GM12874 (cell line): Measurements from ENCODE around the gene BRAT1.

Experiments
- TF ChIP-seq, protein P1 (sequence below): IDR thresholded peaks from 2 replicates; pipeline ENCODE4 v1.5.1; 2011; ENCODE audit warnings: low read depth, mild to moderate bottlenecking, control low read depth, low read length, moderate library complexity; ENCODE audit not compliant: insufficient read depth

The BRAT1 gene

DNA sequence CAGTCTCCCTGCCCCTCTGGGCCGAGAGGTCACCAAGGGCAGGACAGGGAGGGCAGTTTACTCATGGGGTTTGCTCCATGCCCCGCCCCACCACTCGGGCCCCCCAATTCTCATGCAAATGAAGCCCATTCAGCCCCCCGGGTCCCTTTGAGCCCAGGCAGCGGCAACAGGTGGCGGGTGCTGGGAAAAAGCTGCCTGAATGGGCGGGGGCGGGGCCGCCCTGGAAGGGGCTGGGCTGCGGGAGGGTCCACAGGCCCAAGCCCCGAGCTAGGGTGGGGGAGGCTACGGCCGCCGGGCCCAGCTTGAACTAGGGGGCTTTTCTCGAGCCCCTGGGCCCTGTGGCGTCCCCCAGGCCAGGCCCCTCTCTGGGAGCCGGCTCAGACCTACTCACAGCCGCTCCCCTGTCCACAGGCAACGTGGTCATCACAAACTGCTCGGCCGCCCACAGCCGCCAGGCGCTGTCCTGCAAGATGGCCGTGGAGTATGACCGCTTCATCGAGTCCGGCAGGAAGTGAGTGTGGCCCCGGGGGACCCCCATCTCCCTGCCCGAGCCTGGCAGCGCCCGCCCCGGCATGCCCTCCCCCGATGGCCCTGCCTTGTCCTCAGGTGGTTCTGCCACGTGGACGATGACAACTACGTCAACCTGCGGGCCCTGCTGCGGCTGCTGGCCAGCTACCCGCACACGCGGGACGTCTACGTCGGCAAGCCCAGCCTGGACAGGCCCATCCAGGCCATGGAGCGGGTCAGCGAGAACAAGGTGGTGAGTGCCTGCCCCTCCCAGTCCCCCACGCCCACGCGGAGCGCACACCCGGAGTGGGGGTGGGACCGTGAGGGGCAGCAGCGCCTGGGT is 30.3 kb downstream of the BRAT1 start:
- TF ChIP-seq, protein P1, sequence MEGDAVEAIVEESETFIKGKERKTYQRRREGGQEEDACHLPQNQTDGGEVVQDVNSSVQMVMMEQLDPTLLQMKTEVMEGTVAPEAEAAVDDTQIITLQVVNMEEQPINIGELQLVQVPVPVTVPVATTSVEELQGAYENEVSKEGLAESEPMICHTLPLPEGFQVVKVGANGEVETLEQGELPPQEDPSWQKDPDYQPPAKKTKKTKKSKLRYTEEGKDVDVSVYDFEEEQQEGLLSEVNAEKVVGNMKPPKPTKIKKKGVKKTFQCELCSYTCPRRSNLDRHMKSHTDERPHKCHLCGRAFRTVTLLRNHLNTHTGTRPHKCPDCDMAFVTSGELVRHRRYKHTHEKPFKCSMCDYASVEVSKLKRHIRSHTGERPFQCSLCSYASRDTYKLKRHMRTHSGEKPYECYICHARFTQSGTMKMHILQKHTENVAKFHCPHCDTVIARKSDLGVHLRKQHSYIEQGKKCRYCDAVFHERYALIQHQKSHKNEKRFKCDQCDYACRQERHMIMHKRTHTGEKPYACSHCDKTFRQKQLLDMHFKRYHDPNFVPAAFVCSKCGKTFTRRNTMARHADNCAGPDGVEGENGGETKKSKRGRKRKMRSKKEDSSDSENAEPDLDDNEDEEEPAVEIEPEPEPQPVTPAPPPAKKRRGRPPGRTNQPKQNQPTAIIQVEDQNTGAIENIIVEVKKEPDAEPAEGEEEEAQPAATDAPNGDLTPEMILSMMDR: no peak

DNA sequence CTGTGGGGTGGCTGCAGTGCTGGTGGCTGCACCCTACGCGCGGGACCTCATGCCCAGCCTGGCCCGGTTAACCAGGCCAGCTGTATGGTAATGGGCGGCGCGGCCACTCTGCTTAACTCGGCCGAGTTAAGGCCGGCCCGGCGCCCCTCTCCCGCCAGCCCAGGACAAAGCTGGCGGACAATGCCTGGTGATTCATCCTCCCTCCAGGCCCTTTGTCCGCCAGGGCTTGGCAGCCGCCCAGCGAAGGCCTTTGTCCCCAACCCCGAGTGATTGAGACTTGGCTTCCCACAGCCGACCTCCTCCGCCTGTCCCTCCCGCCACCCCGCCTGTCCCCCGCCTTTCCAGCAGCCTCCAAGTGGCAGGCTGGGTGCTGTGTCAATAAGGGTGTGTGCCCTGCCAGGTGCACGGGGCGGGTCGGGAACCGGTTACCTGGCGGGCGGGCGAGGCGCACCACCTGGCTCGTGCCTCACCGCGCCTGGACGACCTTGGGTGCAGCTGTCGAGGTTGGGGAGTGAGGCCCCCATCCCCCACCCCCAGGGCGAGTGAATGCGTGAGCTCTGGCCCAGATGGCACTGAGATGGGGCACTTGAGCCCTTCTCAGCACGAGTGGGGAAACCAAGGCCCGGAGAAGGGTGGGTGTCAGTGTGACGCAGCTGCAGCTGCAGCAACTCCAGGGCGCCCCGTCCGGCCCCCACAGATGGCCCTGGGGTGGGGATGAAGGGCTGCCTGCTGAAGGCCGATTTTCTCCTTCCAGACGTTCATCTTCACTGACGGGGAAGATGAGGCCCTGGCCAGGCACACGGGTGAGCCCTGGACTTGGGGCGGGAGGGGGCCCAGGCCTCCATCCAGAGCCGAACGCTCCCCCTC is 31.1 kb downstream of the BRAT1 start:
- TF ChIP-seq, protein P1: no peak

DNA sequence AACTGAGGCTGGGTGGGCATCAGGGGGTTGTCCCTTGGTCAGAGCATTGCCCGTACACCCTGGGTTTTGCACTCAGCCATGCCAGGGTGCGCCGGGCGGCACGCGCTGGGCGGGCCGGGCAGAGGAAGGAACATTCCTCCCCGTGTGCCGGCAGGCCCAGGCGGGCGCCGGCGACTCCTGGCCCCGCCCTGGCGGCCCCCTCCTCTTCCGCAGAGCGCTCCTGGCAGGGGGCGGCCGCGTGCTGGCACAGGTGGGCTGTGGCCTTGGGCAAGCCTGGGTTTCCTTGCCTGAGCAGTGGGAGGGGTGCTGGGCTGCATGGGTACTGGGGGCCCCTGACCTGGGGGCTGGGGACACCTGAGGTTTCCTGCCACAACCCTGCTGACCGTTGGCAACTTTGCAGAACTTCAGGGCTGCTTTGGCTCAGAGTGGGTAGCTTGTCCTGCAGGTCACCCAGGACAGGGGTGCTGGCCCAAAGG is 31.8 kb downstream of the BRAT1 start:
- TF ChIP-seq, protein P1: no peak

DNA sequence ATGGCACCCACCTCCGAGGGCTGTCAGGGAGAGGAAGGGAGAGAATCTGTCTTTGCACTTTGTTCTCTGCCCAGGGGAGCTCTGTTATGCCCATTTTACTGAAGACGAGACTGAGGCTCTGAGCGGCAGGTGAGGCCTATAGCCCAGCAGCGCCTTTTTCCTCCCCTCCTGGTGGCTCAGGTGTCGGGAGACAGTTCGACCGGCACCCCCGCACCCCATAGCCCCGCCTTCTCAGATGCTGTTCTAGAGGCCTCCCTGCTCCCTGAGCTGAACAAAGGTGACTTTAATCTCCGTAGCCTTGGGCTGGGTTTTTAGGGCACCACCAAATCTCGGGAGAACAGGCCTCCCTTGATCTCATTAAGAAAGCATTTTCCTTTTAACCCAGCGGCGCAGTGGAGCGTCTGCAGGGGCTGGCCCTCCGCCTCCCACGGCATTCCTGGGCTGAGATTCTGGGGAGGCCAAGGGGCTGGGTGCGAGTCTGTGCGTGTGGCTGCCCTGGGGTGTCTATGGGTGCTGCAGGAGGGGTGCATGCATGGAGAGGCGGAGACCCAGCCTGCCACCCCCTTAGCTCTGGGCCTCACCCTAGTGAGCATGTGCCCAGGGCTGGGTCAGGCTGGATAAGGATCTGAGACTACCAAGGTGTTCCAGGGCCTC is 32.4 kb downstream of the BRAT1 start:
- TF ChIP-seq, protein P1: no peak

DNA sequence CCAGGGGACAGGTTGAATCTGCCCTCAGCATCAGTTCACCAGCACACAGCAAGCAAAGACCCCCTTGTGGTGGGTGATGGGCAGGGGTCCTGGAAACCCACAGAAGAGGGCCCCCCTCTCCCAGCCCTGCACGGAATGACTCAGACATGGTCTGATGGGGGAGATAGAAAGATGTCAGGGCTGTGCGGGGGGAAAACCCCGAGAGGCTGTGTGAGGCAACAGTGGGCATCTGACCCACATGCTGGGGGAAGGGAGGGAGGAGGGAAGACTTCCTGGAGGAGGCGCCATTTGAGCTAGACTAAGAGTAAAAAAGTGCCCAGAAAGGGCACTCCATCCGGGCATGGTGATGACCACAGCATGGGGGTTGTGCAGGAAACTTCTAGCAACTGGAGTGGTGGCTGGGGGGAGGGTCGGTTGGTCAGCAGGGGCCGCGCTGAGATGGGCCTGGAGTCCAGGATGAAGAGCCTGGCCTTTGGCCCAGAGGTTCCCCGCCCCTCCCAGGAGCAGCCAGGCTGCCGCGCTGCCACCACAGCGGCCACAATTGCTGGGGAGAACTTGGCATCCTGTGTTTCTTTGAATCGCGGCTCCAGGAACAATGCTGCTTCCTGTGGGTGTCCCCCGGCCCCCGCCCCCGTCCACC is 33.3 kb downstream of the BRAT1 start:
- TF ChIP-seq, protein P1: no peak

DNA sequence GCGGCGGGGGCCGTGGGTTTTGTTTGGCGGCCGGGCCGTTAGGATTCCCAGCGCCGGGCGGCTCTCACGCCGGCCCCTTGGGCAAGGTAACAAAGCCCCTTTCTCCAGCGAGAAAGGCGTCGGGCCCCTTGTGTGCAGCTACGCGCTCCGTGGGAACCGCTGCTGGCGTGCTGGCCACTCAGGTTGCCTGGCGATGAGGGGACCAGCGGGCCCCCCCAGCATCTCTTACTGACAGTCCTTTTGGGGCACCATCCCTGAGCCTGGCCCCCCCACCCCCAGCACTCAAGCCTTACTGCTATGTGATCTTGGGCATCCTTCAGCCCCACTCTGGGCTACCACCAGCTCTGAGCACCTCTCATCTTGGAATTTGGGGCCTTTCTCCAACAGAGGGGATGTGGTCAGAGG is 34.0 kb downstream of the BRAT1 start:
- TF ChIP-seq, protein P1: no peak
